Measurements from ENCODE around the gene BMPR1A. TPM values are rescaled to one million over a fixed set of nuclear protein-coding genes. Genes with fewer than 3 reads are reported as not detected.

Gene BMPR1A
- total and polyA plus RNA-seq, 9 of the 15 experiments (the other 6 are each of a cell fraction or from before 2014, with no cell fraction given), result 1.6 to 17.5 (median 9.1) TPM

DNA sequence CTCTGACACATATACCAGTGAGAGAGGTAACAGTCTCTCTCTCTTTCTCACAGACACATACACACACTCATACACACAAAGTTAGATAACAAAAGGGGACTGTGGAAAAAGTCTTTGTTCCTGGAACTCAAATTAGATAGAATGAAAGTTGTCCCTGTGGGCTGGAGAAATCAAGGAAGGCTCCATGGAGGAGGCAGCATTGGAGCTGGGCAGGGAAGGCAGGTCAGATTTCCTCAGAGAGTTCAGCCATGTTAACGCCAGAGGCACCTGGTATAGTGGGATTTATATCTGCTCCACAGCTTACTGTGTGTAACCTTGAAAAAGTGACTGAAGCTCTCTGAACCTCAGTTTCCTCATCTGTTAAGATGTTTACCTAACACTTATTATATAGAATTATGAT lies 49.4 kb upstream of the BMPR1A start (continued):
- TF ChIP-seq ZBTB2 (IDR thresholded peaks at IDR 0.05) (no peak), EZH2 (IDR thresholded peaks at IDR 0.05; ENCODE audit: borderline replicate concordance, low read depth, low read length) (no peak), SAFB2 (IDR thresholded peaks at IDR 0.05; ENCODE audit: borderline replicate concordance, low read depth, low read length, severe bottlenecking) (no peak), NFYB (IDR thresholded peaks at IDR 0.05; ENCODE audit: extremely low read depth, insufficient read length) (no peak), SMARCA5 (IDR thresholded peaks at IDR 0.05) (no peak), ZNF717 (CRISPR knock-in tag; IDR thresholded peaks at IDR 0.05) (no peak), ATF6 (CRISPR knock-in tag; IDR thresholded peaks at IDR 0.05) (no peak)

DNA sequence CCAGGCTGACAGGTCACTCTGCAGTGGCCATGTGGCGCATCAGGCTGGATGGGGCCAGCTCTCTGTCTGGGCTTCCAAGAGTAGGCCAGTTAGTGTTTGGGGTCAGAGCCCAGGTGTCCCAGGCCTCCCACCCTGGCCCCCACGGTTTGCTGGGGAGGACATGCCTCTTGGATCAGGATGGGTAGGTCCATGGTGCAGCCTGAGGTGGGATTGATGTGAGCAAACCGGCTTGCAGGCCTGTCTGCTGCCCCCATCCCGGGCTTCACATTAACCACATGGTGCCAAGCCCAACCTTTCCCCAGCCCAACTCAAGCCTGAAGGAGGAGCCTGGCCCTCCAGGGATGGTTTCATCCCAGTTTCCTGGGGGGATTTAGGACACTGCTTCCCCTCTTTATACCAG lies 48.9 kb upstream of the BMPR1A start:
- intact Hi-C loops (cut with micrococcal nuclease) (no loop called here), in situ Hi-C loops (cut with MboI) (loop anchor here (5.0 kb wide), 1 partner anchor 195 kb away; no protein-coding TSS in a partner anchor)
- Histone ChIP-seq H3K4me1 (replicated peaks in 1 of 2; ENCODE audit: control insufficient read depth in 2 of 2, insufficient read depth in 2 of 2, low read length in 2 of 2) (peaks cover 0 to 32% of the 10 kb centered on the region in 2 experiments; a peak in 4 of 5 replicates), H3K36me3 (ENCODE audit: control insufficient read depth, insufficient read depth, low read length) (no peaks in the 10 kb centered on the region), H3K9me1 (ENCODE audit: control insufficient read depth, insufficient read depth, low read length) (no peaks in the 10 kb centered on the region), H3K9ac (ENCODE audit: insufficient read depth in 1 of 2, low read depth in 2 of 2, low read length in 2 of 2) (peak overlapping the region in 1 of 2 experiments; percentile 14; a peak in 1 of 4 replicates), H4K20me1 (replicated peaks; ENCODE audit: control insufficient read depth, insufficient read depth, low read length) (no peaks in the 10 kb centered on the region), H2AFZ (ENCODE audit: low read depth, low read length) (no peak overlapping the region), H3K79me2 (ENCODE audit: control insufficient read depth, insufficient read depth, low read length) (no peaks in the 10 kb centered on the region), H3K27ac (ENCODE audit: extremely low read depth, low read depth, low read length) (no peak overlapping the region), H3K4me2 (ENCODE audit: insufficient read depth, low read length) (no peak overlapping the region), H3K4me3 (no peak overlapping the region), H3K9me3 (replicated peaks; ENCODE audit: control insufficient read depth, insufficient read depth, low read depth, low read length) (no peaks in the 10 kb centered on the region), H3K27me3 (ENCODE audit: control insufficient read depth in 2 of 2, insufficient read depth in 2 of 2, low read length in 2 of 2) (no peaks in the 10 kb centered on the region)
- DNase-seq (ENCODE audit: extremely low read depth in 1 of 4, low spot score in 3 of 4) (no peak), ATAC-seq (no peak), FAIRE-seq (no peak)
- WGBS (ENCODE audit: insufficient coverage, low coverage, missing lambda C conversion rate), result 34% methylated on average over 4 of the region's 4 CpGs
- no TSS peak for BruUV-seq (replicated peaks)
- no peak for TF ChIP-seq POLR2H (tag; IDR thresholded peaks at IDR 0.05; ENCODE audit: low read depth)
- TF ChIP-seq DMBX1 (CRISPR knock-in tag; IDR thresholded peaks at IDR 0.05; ENCODE audit: borderline replicate concordance), result no peak
- TF ChIP-seq MAFF (IDR thresholded peaks at IDR 0.05; ENCODE audit: low read length), result no peak
- POLR2A ChIA-PET, result no interaction called here
- CTCF ChIA-PET (ENCODE audit: low intra/inter-chr PET ratio), result no interaction called here

Data from K562 (cell line).